Measurements from ENCODE around the gene CCDC141. TPM values are rescaled to one million over a fixed set of nuclear protein-coding genes. Genes with fewer than 3 reads are reported as not detected.

Gene CCDC141
- polyA plus RNA-seq, 2 of the 4 experiments (the other 2 are of a cell fraction), result not detected

DNA sequence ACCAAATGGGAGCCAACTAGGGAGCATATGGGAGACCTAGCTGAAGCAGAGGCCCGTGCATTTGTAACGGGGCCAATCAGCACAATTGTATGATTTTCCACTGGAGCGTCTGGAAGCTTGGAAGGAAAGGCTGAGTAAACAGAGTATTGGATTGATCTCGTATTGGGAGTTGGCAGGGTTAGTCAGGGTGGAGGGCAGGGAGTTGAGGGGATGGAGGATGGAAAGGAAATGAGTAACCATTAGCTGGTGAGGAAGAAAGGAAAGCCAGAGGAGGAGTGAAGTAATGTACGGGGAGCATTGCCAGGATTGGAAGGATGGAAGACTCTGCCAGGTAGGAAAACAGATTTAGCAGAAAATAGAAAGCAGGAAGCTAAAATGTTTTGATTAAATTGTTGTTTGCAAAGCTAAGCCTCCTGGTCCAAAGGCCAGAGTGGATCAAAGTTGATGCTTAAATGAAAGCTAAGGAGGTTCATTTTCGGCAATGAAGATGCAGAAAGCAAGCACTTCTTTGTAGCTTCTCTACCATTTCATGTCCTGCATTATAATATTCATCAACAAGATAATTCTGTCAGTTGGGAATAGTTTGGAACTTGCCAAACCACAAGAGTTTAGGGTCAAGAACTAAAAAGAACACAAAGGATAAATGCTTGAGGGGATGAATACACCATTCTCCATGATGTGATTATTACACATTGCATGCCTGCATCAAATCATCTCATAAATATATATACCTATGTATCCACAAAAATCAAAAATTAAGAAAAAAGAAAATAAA, 167.1 kb downstream of the CCDC141 start:
- POLR2A ChIA-PET, result no interaction called here
- no peak for TF ChIP-seq RARB (CRISPR knock-in tag; IDR thresholded peaks at IDR 0.05)
- no peak for TF ChIP-seq HOXB13 (CRISPR knock-in tag; IDR thresholded peaks at IDR 0.05; ENCODE audit: low read depth)
- no peak for TF ChIP-seq SMC3 (IDR thresholded peaks at IDR 0.05)
- TF ChIP-seq RAD21 (conservative IDR thresholded peaks at IDR 0.05 in 1 of 2, IDR thresholded peaks at IDR 0.05 in 1 of 2), result no peak
- TF ChIP-seq ZSCAN20 (CRISPR knock-in tag; IDR thresholded peaks at IDR 0.05), result no peak
- TF ChIP-seq REST (IDR thresholded peaks at IDR 0.05), result no peak
- no peak for TF ChIP-seq NPAS2 (CRISPR knock-in tag; IDR thresholded peaks at IDR 0.05; ENCODE audit: borderline replicate concordance)
- no peak for TF ChIP-seq GATA3 (IDR thresholded peaks at IDR 0.05; ENCODE audit: borderline replicate concordance)
- TF ChIP-seq, protein P1, sequence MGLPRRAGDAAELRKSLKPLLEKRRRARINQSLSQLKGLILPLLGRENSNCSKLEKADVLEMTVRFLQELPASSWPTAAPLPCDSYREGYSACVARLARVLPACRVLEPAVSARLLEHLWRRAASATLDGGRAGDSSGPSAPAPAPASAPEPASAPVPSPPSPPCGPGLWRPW (IDR thresholded peaks at IDR 0.05), result no peak
- no peak for TF ChIP-seq ZC3H11A (IDR thresholded peaks at IDR 0.05)
- TF ChIP-seq FOXS1 (CRISPR knock-in tag; IDR thresholded peaks at IDR 0.05), result no peak
- TF ChIP-seq RFX5 (IDR thresholded peaks at IDR 0.05), result no peak
- no peak for TF ChIP-seq CBX8 (IDR thresholded peaks at IDR 0.05)
- no peak for TF ChIP-seq HOXA7 (CRISPR knock-in tag; IDR thresholded peaks at IDR 0.05)
- TF ChIP-seq CEBPB (IDR thresholded peaks at IDR 0.05), result no peak
- TF ChIP-seq EP300 (IDR thresholded peaks at IDR 0.05), result no peak
- TF ChIP-seq RNF2 (IDR thresholded peaks at IDR 0.05; ENCODE audit: borderline replicate concordance, low read depth), result no peak
- Histone ChIP-seq H3K27ac (no peak overlapping the region), H3K4me1 (no peaks in the 10 kb centered on the region), H3K4me2 (no peak overlapping the region), H3K4me3 (no peak overlapping the region), H3K9me3 (no peaks in the 10 kb centered on the region)
- DNase-seq (ENCODE audit: low read depth in 1 of 2, low spot score in 1 of 2) (no peak), FAIRE-seq (no peak), ATAC-seq (no peak)
- CTCF ChIA-PET, result no interaction called here
- 36% methylated on average over 6 of the region's 6 CpGs for WGBS (ENCODE audit: missing lambda C conversion rate)

- Histone ChIP-seq H3K9me3 (no peaks in the 10 kb centered on the region), H3K4me2 (no peak overlapping the region), H3K4me1 (no peaks in the 10 kb centered on the region), H3K4me3 (no peak overlapping the region), H3K27ac (no peak overlapping the region)
- FAIRE-seq (no peak), DNase-seq (ENCODE audit: low read depth in 1 of 2, low spot score in 1 of 2) (no peak), ATAC-seq (no peak)
- WGBS (ENCODE audit: missing lambda C conversion rate), result 0% methylated on average over 1 of the region's 1 CpG
- ChIA-PET CTCF (interaction anchor here (1.2 kb wide), 1 partner anchor 10 kb away, joined by 3 read pairs; no protein-coding TSS in a partner anchor), POLR2A (no interaction called here)
- no peak for TF ChIP-seq CHD4 (IDR thresholded peaks at IDR 0.05; ENCODE audit: borderline replicate concordance)
- TF ChIP-seq ELK1 (IDR thresholded peaks at IDR 0.05; ENCODE audit: low read depth, low read length), result no peak
- no peak for TF ChIP-seq ZFP36 (IDR thresholded peaks at IDR 0.05; ENCODE audit: borderline replicate concordance, partially characterized antibody)
- TF ChIP-seq MAZ (IDR thresholded peaks at IDR 0.05; ENCODE audit: borderline replicate concordance, low read depth, low read length), result no peak
- no peak for TF ChIP-seq TFCP2L1 (CRISPR knock-in tag; IDR thresholded peaks at IDR 0.05)
- TF ChIP-seq, protein P2, sequence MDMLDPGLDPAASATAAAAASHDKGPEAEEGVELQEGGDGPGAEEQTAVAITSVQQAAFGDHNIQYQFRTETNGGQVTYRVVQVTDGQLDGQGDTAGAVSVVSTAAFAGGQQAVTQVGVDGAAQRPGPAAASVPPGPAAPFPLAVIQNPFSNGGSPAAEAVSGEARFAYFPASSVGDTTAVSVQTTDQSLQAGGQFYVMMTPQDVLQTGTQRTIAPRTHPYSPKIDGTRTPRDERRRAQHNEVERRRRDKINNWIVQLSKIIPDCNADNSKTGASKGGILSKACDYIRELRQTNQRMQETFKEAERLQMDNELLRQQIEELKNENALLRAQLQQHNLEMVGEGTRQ (IDR thresholded peaks at IDR 0.05), result no peak
- no peak for TF ChIP-seq REST (IDR thresholded peaks at IDR 0.05)
- TF ChIP-seq ESRRA (IDR thresholded peaks at IDR 0.05; ENCODE audit: borderline replicate concordance, low read length), result no peak
- TF ChIP-seq GATA3 (IDR thresholded peaks at IDR 0.05; ENCODE audit: borderline replicate concordance), result no peak
- no peak for TF ChIP-seq FOXS1 (CRISPR knock-in tag; IDR thresholded peaks at IDR 0.05)
- no peak for TF ChIP-seq MAX (IDR thresholded peaks at IDR 0.05)
- no peak for TF ChIP-seq HOXA7 (CRISPR knock-in tag; IDR thresholded peaks at IDR 0.05)
- no peak for TF ChIP-seq PBX3 (IDR thresholded peaks at IDR 0.05)
Observed at GRCh38 chr2:178881075-178881474, 168.9 kb downstream of the CCDC141 start.

All from A549 (cell line).